HG03442 (cell line): ENCODE data around the gene GFPT2.

Experiments used
- ATAC-seq: cut with Tn5 transposase; IDR thresholded peaks from one replicate; pipeline ENCODE4 v1.9.1; 2021; ENCODE audit warnings: mild to moderate bottlenecking, moderate library complexity; ENCODE audit not compliant: unreplicated experiment

Gene GFPT2

DNA sequence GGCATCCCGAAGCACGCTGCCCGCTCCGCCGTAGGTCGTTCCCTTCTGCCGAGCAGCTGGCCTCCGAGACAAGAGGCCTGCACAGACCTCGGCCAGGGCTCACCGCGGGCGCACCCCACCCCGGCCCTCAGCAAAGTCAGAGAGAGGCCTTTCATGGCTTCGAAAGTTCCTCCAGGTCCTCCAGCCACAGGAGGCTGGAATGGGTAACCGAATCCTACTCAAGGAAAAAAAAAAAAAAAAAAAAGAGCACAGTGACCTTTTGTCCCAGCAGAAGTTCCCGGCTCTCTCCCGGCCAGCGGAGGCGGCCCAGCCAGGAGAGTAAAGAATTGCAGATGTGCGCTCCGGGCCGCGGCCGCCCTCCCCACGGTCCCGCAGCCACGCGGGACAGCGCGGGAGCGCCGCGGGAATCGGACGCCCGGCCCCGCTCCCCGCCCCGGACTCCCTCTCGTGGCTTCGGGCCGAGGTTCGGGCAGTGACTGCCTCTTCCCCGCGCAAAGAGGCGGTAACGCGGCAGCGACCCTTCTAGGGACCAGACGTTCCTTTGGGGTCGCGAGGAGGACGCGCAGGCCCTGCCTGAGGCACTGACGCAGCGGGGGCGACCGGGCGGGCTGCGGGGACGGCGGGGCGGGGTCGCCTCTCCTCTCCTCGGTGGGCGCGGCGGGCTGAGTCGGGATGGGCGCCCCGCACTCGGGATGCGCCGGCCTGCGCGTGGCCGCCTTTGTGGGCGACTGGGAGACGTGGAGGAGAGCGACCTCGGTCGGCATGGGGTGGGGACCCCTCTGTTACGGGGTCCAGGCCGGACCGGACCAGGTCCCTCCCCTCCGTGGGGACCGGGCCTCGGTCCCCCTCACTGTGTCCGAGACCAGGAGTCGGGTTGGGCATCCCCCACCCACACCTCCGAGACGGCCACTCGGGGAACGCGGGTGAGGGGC is 754 bp downstream of the GFPT2 start:
- ATAC-seq, result peak; percentile 8

DNA sequence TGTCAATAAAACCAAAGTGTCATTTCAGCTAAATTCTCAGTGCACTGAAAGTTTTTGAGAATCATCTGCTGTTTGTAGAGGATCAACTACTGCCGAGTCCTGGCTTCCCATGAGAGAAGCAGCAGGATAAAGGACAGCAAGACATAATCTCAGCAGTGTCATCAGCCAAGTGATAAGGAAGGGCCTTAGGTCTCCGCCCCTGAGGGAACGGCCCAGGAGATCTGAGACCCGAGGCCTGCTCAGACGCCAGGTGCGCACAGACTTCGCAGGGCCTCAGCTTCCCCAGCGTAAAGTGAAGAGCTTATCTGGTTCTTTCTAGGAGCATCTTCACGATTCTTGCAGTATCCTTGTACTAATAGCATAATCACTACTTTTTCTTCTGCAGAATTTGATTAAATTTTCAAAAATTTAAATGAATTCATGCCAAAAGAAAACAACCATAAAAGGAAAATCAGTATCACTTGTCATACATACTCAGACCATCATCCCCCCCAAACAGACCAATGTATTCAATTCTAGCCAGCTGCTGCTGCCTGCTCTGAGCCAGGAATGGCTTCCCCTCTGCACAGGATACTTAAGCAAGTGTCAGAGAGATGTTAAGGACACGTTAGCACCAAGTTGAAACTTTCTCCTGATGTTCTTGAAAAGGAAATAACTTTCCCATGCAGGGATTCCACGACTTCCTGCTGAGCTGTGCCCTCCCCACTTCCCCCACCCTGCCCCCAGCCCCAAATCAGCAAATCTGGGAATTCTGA is 2.2 kb downstream of the GFPT2 start:
- ATAC-seq, result no peak

DNA sequence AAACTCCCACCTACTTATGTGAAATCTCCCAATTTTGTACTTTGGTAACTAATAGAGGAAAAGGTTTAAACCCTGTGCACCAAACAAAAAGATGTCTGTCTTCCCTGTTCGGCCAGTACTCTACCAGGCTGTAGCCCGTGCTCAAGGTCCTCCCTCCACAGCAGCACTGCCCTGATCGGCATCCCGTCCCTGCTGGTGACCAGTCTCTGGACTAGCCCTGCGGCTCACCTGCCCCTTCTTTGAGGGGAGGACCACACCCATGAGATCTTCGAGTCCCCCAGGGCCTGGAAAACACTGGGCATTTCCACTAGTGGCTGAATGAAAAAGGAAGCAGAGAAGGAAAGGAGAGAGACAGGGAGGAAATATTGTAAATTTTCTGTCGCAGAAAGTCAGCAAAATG is 2.8 kb downstream of the GFPT2 start:
- no peak for ATAC-seq

DNA sequence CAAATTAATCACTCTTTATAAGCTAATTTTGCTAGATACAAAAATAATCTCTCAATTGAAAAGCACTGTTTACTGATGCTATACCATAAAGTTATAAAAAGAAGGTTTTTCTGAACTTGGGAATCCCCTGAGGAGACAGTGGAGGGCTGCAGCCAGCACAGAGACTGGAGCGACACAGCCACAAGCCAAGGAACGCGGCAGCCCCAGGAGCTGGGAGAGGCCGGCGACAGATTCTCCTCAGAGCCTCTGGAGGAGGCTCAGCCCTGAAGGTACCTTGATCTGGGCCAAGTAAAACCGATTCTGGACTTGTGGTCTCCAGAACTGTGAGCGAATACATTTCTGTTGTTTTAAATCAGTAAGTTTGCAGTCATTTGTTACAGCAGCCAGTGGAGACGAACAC is 3.7 kb downstream of the GFPT2 start:
- no peak for ATAC-seq

DNA sequence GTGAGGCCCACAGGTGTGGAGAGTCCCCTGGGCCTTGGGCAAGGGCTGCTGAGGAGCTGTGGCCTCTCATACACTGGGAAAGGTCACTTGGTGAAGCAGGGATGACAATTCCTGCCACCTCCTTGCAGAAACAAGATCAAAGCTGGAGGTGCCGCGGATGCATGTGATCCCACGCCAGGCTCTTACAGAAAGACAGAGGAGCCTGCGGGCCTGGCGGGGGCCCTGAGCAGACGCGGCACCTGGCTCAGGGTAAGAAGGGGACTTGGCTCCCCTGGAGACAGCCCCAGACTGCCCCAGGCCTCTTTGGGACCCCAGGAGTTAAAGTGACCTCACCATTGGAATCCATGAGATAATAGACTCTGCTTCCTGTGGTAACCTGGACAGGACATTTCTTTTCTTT is 4.8 kb downstream of the GFPT2 start:
- ATAC-seq, result no peak

DNA sequence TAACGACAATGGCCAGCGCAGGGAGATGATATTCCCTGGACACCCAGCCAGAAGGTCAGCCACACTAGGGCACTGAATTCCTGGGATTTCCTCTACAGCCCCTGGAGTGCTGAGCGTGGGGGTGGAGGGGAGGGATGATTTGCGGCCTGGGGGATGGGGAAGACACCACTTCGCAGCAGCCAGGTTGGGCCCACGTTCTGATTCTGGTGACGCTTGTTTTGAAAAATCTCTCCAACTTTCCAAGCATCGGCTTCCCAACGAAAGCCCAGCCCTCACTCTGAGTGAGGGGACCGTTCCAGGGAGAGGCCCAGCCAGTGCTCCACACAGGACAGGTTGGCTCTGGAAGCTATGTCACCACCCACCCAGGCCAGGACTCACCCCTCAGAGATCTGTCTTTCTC is 5.4 kb downstream of the GFPT2 start:
- no peak for ATAC-seq

DNA sequence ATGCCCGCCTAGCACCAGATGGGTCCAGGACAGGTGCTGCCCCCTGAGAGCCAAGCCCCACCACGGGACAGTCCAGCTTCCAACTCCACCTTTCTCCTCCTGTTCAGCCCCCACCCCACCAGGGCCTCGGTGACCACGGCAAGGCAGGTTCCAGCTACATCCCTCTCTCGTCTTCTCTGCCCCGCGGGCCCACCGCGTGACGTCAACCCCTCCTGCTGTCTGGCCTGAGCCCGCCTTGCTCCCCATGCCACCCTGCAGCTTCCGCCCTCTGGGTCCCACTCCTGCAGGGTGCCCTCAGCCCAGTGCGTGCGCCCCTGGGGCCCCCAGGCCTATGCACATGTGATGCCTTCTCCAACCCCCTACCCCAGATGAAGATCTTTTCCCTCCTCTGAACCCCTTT is 6.8 kb downstream of the GFPT2 start:
- ATAC-seq, result no peak

DNA sequence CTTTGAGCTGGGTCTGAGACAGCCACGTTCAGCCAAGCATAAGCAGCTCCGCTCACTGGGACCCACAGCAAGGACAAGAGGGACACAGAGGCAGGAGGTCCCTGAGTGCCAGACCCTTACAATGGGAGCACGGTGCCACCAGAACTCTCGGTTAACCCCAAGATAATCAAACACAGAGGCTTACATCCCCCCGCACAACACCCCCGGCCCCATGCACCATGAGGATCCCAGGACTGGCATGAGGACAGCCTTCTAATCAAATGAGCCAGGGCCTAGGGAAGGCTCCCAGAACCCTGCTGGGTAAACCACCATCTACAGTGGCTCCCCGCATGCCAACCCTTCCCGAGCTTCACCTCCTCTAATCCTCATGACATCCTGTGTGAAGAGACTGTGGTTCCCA is 7.4 kb downstream of the GFPT2 start:
- no peak for ATAC-seq

DNA sequence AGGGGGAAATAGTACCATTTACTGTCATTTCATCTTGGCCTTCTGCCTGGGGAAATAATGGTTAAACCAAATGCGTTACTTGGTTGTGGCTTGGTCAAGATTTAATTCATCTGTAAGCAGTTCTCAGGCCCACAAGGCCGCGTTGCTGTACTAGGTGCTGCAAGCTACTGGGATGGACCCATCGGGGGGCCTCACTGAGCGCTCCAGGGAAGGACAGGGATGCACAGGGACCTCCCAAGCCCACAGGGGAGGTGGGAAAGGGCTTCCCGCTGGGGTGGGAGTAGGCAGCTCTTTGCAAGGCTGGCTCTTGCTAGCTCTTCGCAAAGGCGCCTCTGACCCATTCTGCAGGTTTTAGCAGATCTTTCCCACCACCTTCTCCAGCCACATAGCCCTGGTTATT is 8.0 kb downstream of the GFPT2 start:
- ATAC-seq, result no peak

DNA sequence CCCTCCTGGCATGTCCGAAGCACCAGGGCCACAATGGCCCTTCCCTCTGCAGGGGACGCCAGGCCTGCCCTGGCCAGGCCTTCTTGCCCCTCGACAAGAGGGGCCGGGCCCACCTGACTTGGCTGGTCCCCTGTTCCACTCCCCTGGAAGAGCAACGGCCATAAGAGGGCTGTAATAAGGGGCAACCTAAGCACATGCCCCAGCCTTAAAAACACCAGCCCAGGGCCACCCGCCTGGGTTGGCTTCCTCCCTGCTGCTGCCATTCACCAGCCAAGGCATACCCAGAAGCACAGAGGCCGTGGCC is 8.5 kb downstream of the GFPT2 start:
- ATAC-seq, result no peak

DNA sequence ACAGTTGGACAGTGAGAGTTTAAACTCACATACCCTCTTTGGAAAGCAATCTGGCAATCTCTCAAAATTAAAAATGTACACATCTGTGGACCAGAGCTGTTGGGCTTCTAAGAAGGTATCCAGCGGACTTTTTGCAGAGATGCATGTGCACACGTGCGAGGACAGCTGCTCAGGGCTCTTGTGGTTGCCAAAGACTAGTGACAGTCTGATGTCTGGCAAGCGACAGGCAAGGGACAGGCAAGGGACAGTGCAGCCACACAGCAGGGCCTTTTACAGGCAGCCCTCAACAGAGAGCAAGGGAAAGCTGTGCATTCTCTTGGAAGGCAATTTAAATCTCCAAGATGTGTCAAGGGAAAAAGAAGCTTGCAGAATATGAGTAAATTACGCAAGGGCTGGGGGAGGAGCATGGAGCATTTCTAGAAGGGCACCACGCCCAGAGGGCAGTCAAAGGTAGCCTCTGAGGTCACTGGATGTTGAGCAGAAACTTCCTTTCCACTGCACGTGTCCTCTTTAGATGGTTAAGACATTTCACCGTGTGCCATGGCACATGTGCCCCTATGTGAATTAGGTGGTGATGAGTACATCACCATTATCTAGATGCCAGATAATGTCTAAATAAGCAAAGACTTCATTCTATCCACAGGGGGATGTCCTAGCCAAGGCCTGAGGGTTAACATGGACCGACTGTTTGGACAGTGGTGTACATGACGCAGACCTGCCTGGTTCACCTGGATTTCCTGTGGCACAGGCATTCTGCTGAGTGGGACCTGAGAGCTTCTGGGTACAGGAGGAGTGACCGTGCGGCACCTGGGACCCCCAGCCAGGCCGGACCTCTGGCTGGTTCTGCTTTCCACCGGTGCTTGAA is 9.1 kb downstream of the GFPT2 start:
- no peak for ATAC-seq

DNA sequence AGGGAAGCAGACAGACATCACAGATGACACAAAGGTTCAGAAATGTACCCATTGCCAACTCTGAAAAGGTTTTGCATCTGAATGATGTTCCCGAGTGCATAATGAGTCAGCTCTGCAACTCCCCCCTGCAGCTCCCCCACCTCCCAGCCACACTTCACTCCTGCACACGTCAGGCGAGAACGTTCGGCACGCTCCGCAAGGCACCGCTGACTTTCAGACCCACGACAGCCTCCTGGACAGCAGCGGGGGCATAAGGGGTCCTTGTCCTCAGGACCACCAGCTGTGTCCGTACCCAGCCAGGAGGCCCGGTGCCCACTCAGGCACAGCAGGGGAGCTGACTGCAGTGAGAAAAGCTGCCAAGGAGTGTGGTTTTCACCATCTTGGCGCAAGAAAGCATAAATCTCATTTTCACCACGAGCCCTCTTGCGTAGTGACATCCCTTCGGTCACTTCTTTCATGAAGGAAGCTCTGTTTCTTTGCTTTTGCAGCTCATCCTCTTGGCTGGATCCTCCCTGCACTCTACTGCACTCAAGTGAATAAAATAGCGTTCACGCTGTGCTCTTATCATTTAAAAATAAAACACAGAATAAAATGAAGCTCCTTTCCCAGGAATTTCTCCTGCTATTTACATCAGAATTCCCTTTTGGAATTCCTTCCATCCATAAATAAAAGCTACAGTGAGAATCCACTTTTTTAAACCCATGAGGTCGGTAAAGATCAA is 9.9 kb downstream of the GFPT2 start:
- ATAC-seq, result no peak

DNA sequence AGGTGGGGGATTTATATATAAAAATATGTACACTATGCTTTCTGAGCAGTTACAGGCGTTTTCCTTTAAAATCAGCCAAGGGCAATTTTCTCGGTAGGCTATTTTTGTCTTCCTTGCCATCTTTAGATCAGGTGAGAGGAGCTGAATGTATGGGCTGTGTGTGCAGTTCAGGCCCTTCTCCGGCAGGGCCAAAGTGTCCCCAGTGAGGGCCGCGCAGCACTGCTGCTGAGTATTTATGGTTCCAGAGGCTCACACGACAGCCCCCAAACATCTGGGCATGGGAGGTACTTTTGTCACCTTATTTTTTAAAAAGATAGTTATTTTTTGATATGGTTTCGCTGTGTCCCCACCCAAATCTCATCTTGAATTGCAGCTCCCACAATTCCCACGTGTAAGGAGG is 11.5 kb downstream of the GFPT2 start:
- ATAC-seq, result no peak

DNA sequence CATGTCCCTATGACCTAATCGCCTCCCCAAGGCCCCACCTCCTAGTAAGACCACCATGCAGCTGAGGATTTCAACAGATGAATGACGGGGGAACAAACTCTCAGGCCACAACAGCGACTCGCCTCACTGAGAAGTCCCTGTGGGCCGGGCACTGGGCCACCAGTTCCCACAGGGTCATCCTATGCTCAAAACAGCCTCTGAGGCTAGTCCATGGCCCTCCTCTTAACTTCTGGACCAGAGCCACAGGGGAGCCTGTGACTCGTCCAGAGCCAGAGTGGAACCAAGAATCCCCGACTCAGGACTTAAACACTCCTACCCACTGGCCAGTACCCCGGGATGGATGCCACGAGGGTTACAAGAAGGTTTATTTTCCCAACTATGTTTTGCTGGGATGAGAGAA is 12.3 kb downstream of the GFPT2 start:
- ATAC-seq, result no peak

DNA sequence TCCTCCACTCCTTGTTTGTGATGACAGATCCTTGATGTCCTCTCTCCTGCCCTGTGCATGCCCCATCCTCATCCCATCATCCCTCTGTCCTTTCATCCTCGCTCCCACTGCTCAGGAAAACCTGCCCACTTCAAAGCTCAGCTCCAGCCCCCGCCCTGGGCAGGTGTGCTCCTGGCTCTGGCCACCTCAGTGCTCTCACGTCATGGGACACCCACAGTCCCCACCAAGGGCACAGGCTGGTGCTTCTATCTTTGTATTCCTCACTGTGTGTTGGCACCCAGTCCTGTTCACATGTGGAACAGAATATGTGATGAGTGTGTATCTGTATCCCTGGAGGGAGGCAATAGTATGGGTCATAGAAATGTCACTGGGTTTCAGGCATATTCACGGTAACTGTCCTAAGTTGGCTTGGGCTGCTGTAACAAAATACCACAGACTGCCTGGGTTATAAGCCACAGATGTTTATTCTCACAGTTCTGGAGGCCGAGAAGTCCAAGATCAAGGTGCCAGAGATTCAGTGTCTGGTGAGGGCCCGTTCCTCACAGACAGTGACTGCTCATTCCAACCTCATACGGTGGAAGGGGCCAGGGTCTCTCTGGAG is 13.5 kb downstream of the GFPT2 start:
- ATAC-seq, result no peak

DNA sequence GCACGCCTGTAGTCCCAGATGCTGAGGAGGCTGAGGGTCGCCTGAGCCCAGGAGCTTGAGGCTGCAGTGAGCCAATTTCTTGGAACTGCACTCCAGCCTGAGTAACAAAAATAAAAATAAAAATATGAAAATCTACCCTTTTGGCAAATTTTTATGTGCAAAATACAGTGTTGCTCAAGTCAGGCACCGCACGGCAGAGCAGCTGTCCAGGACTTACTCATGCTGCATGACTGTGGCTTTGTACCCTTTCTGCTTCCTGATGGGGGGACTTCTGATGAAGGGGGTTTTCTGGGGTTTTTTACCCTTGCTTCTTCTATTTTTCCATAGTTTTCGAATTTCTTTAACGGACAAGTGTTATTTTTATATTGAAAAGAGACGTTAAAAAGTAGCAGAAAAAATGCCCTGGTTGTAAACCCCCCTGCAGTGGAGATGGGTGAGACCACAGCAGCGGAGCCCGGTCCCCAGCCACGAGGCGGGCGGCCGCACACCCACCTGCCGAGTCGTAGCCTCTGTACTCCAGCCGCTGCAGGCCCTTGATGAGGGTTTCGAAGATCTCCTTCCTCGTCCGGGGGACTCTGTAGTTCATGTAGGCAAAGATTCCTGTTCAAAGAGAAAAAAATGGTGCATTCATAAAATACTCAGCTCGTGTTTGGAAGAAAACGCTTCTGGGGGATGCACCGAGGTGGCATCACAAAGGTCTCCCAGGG is 15.0 kb downstream of the GFPT2 start:
- ATAC-seq, result no peak

DNA sequence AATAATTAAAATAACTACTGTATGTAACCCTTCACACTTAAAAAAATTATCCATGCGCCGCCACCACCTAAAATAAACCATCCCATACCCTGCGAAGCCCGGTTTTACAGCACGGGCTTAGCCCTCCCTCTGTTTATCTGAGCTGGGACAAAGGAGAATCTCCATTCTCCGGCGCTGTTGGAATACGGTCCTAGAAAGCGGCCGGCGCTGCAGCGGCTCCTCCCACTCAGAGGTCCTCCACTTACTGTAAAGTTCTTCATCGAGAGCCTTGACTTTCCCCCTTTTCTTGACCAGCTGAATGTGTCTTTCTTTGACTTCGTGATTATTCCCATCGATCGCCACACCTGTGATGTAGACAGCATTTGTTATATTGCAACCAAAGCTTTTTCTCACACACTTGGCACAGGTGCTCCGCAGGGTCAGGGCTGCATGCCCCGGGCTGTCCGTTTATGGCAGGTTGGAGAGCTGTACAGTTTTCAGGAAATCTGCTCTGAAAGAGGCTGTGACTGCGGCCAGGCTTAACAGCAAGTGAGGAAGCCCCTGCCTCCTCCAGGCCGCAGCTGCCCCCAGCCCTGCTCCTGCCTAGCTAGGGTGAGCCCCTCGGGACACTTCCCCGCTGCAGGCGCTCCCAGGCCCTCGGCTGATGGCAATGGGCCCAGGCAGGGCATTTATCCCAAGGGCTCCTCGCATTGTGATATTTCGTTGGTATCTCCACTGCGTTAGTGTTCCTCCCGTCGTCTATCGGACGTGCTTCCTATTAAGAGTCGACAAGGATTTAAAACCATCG is 16.7 kb downstream of the GFPT2 start:
- no peak for ATAC-seq

DNA sequence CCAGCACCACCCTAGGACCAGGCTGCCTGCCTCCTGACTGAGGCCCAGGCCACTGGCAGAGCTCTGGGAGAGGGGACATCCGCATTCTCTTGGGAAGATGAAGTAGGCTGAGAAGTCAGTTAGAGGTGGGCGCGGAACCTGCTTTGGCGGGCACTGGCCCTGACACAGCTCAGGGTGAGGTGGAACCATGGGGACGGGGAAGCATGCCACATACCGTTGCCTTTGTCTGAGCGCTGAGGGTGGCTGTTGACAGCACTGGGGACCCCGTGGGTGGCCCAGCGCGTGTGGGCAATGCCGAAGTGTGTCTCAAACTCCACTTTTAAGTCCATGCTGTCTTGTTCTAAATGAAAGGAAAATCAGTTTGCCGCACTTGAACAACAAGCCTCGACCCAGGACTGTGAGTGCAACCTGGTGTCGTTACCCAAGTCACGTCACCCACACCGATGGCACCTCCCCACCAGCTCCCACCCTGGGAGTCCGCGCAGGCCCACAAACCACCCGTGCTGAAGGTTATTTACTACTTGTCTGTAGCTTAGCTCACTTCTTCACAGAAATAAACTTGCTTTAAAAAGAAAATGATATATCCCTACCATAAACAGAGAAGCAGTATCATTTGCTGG is 17.4 kb downstream of the GFPT2 start:
- no peak for ATAC-seq
